HEK293 (cell line): Measurements from ENCODE around the gene WDR82.

Source experiments
- CTCF ChIA-PET: fragments of 350-600 bp; formaldehyde crosslinking; extraction: SDS; loops from one replicate; lab custom pipeline; 2021; ENCODE audit warnings: antibody characterized with exemption; lab: Yijun Ruan, JAX
- POLR2A ChIA-PET: fragments of 300-600 bp; formaldehyde crosslinking; extraction: SDS; loops from one replicate; lab custom pipeline; 2020; ENCODE audit warnings: antibody characterized with exemption, inconsistent platforms; lab: Yijun Ruan, JAX
- H3K27ac ChIP-seq: fragments of 200-500 bp; sonication (Bioruptor generic); 2 replicates; pipeline ENCODE4 v1.5.1; 2014; ENCODE audit warnings: low read depth, low read length, control low read depth, inconsistent platforms; ENCODE audit errors: extremely low read depth
- H3K36me3 ChIP-seq, 2 experiments: fragments of 200-500 bp in 1 of 2; sonication (Bioruptor generic) in 1 of 2; 1 replicate in 1 of 2; 2 replicates in 1 of 2; pipeline ENCODE4 v1.5.1; 2014 to 2017; ENCODE audit warnings: inconsistent platforms in 2 of 2, low read length in 2 of 2; ENCODE audit not compliant: control insufficient read depth in 2 of 2, insufficient read depth in 1 of 2
- H3K4me1 ChIP-seq: fragments of 200-500 bp; sonication (Bioruptor generic); 2 replicates; pipeline ENCODE4 v1.5.1; 2014; ENCODE audit warnings: mild to moderate bottlenecking, low read length, inconsistent platforms; ENCODE audit not compliant: control insufficient read depth, insufficient read depth
- H3K4me3 ChIP-seq: 2 replicates; pipeline ENCODE4 v1.5.1; 2011; ENCODE audit warnings: low read depth, mild to moderate bottlenecking, control low read depth, low read length, moderate library complexity
- H3K9me3 ChIP-seq: fragments of 200-500 bp; sonication (Bioruptor generic); 2 replicates; pipeline ENCODE4 v1.5.1; 2014; ENCODE audit warnings: low read depth, low read length, inconsistent platforms; ENCODE audit not compliant: control insufficient read depth, insufficient read depth
- EGR2 ChIP-seq: fragments of 450-650 bp; formaldehyde crosslinking; IDR thresholded peaks from 2 replicates; pipeline ENCODE4 v1.5.1; 2016; ENCODE audit warnings: low read depth, missing biosample characterization, missing genetic modification characterization
- FEZF1 ChIP-seq: fragments of 450-650 bp; formaldehyde crosslinking; IDR thresholded peaks from 2 replicates; pipeline ENCODE4 v1.5.1; 2016; ENCODE audit warnings: missing biosample characterization, missing genetic modification characterization
- IKZF3 ChIP-seq: fragments of 450-650 bp; IDR thresholded peaks from 2 replicates; pipeline ENCODE4 v1.5.0; 2018; ENCODE audit warnings: missing biosample characterization, mild to moderate bottlenecking, missing genetic modification characterization, moderate library complexity
- KLF16 ChIP-seq: fragments of 450-650 bp; formaldehyde crosslinking; IDR thresholded peaks from 2 replicates; pipeline ENCODE4 v1.5.1; 2017; ENCODE audit warnings: missing biosample characterization, missing genetic modification characterization
- ZBTB48 ChIP-seq: fragments of 450-650 bp; formaldehyde crosslinking; IDR thresholded peaks from 2 replicates; pipeline ENCODE4 v1.5.1; 2016; ENCODE audit warnings: missing biosample characterization, missing genetic modification characterization
- ZFP3 ChIP-seq: fragments of 450-650 bp; formaldehyde crosslinking; IDR thresholded peaks from 2 replicates; pipeline ENCODE4 v1.5.1; 2016; ENCODE audit warnings: low read depth, missing biosample characterization, missing genetic modification characterization
- ZNF133 ChIP-seq: fragments of 450-650 bp; formaldehyde crosslinking; IDR thresholded peaks from 2 replicates; pipeline ENCODE4 v1.5.1; 2016; ENCODE audit warnings: missing biosample characterization, missing genetic modification characterization
- ZNF16 ChIP-seq: fragments of 450-650 bp; formaldehyde crosslinking; IDR thresholded peaks from 2 replicates; pipeline ENCODE4 v1.5.1; 2016; ENCODE audit warnings: low read depth, missing biosample characterization, missing genetic modification characterization
- ZNF19 ChIP-seq: fragments of 450-650 bp; formaldehyde crosslinking; IDR thresholded peaks from 2 replicates; pipeline ENCODE4; 2016; ENCODE audit warnings: missing biosample characterization, missing genetic modification characterization, low read depth
- ZNF24 ChIP-seq: fragments of 450-650 bp; formaldehyde crosslinking; IDR thresholded peaks from 2 replicates; pipeline ENCODE4 v1.5.1; 2016; ENCODE audit warnings: missing biosample characterization, missing genetic modification characterization
- ZNF248 ChIP-seq: fragments of 450-650 bp; formaldehyde crosslinking; IDR thresholded peaks from 2 replicates; pipeline ENCODE4 v1.5.1; 2017; ENCODE audit warnings: missing biosample characterization, missing genetic modification characterization
- ZNF324 ChIP-seq: fragments of 450-650 bp; formaldehyde crosslinking; IDR thresholded peaks from 2 replicates; pipeline ENCODE4 v1.5.1; 2016; ENCODE audit warnings: missing biosample characterization, missing genetic modification characterization
- ZNF404 ChIP-seq: fragments of 450-650 bp; formaldehyde crosslinking; IDR thresholded peaks from 2 replicates; pipeline ENCODE4 v1.5.1; 2017; ENCODE audit warnings: missing biosample characterization, missing genetic modification characterization
- ZNF501 ChIP-seq: fragments of 450-650 bp; formaldehyde crosslinking; IDR thresholded peaks from 2 replicates; pipeline ENCODE4 v1.5.1; 2016; ENCODE audit warnings: missing biosample characterization, missing genetic modification characterization
- ZNF660 ChIP-seq: fragments of 450-650 bp; IDR thresholded peaks from 2 replicates; pipeline ENCODE4 v1.5.1; 2018; ENCODE audit warnings: missing biosample characterization, mild to moderate bottlenecking, missing genetic modification characterization
- ZNF664 ChIP-seq: fragments of 450-650 bp; formaldehyde crosslinking; IDR thresholded peaks from 2 replicates; pipeline ENCODE4 v1.5.1; 2016; ENCODE audit warnings: missing biosample characterization, missing genetic modification characterization
- ZNF677 ChIP-seq: fragments of 450-650 bp; IDR thresholded peaks from 2 replicates; pipeline ENCODE4 v1.5.0; 2018; ENCODE audit warnings: missing biosample characterization, mild to moderate bottlenecking, missing genetic modification characterization, moderate library complexity
- ZNF707 ChIP-seq: fragments of 450-650 bp; formaldehyde crosslinking; IDR thresholded peaks from 2 replicates; pipeline ENCODE4 v1.5.1; 2016; ENCODE audit warnings: missing biosample characterization, missing genetic modification characterization
- ZNF76 ChIP-seq: fragments of 450-650 bp; formaldehyde crosslinking; IDR thresholded peaks from 2 replicates; pipeline ENCODE4; 2016; ENCODE audit warnings: low read depth, missing biosample characterization, missing genetic modification characterization, borderline replicate concordance
- ZNF830 ChIP-seq: fragments of 450-650 bp; IDR thresholded peaks from 2 replicates; pipeline ENCODE4 v1.5.0; 2018; ENCODE audit warnings: missing biosample characterization, missing genetic modification characterization, low read depth, mild to moderate bottlenecking, moderate library complexity
- ZNF837 ChIP-seq: fragments of 450-650 bp; formaldehyde crosslinking; IDR thresholded peaks from 2 replicates; pipeline ENCODE4 v1.5.1; 2016; ENCODE audit warnings: missing biosample characterization, missing genetic modification characterization
- ZXDB ChIP-seq: fragments of 450-650 bp; formaldehyde crosslinking; IDR thresholded peaks from 2 replicates; pipeline ENCODE4 v1.5.1; 2016; ENCODE audit warnings: missing biosample characterization, missing genetic modification characterization
- TF ChIP-seq, protein P1 (sequence below): fragments of 450-650 bp; formaldehyde crosslinking; IDR thresholded peaks from 2 replicates; pipeline ENCODE4 v1.5.1; 2017; ENCODE audit warnings: missing biosample characterization, mild to moderate bottlenecking, missing genetic modification characterization, moderate library complexity
- TF ChIP-seq, protein P2 (sequence below): fragments of 450-650 bp; formaldehyde crosslinking; IDR thresholded peaks from 2 replicates; pipeline ENCODE4 v1.5.1; 2016; ENCODE audit warnings: missing biosample characterization, missing genetic modification characterization
- TF ChIP-seq, protein P3 (sequence below): fragments of 450-650 bp; formaldehyde crosslinking; IDR thresholded peaks from 2 replicates; pipeline ENCODE4 v1.5.1; 2016; ENCODE audit warnings: missing biosample characterization, missing genetic modification characterization
- TF ChIP-seq, protein P4 (sequence below): fragments of 450-650 bp; formaldehyde crosslinking; IDR thresholded peaks from 2 replicates; pipeline ENCODE4 v1.5.1; 2016; ENCODE audit warnings: missing biosample characterization, missing genetic modification characterization
- TF ChIP-seq, protein P5 (sequence below): fragments of 450-650 bp; IDR thresholded peaks from 2 replicates; pipeline ENCODE4 v1.5.1; 2018; ENCODE audit warnings: missing biosample characterization, mild to moderate bottlenecking, missing genetic modification characterization

Gene WDR82

DNA sequence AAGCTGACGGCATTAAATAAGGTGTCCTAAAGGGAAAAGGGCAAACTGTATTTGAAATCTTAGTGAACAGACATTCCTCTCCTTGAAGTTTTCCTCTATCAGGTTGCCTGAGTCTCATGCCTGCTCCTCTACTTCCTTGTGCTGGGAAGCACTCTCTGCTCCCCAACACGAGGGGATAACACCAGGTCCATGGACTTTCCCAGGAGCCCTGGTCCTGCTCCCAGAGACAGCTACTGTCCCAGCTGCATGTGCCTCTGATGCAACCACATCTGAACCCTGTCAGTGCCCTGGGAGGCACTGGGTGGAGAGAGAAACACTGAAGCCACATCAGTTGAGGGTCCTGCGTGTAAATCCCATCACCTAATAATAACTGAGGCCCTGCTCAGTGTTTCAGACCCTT lies 60.4 kb downstream of the WDR82 start:
- POLR2A ChIA-PET: no interaction called here
- H3K36me3 ChIP-seq: peaks cover 0 to 30% of the 10 kb centered on the region in 2 experiments; a peak in 2 of 3 replicates
- no peak overlapping the region for H3K4me3 ChIP-seq
- CTCF ChIA-PET: interaction anchor here (1.2 to 8.1 kb wide), 3 partner anchors 9 to 122 kb away, joined by 3 to 95 read pairs (median 4); no protein-coding TSS in a partner anchor
- H3K9me3 ChIP-seq: no peaks in the 10 kb centered on the region
- TF ChIP-seq ZBTB48 (tag by site-specific recombination): no peak
- TF ChIP-seq ZNF677: no peak
- TF ChIP-seq, protein P1, sequence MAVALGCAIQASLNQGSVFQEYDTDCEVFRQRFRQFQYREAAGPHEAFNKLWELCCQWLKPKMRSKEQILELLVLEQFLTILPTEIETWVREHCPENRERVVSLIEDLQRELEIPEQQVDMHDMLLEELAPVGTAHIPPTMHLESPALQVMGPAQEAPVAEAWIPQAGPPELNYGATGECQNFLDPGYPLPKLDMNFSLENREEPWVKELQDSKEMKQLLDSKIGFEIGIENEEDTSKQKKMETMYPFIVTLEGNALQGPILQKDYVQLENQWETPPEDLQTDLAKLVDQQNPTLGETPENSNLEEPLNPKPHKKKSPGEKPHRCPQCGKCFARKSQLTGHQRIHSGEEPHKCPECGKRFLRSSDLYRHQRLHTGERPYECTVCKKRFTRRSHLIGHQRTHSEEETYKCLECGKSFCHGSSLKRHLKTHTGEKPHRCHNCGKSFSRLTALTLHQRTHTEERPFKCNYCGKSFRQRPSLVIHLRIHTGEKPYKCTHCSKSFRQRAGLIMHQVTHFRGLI (tag by site-specific recombination): no peak
- no peak for TF ChIP-seq ZXDB
- TF ChIP-seq ZNF830 (tag by site-specific recombination): no peak
- TF ChIP-seq, protein P2, sequence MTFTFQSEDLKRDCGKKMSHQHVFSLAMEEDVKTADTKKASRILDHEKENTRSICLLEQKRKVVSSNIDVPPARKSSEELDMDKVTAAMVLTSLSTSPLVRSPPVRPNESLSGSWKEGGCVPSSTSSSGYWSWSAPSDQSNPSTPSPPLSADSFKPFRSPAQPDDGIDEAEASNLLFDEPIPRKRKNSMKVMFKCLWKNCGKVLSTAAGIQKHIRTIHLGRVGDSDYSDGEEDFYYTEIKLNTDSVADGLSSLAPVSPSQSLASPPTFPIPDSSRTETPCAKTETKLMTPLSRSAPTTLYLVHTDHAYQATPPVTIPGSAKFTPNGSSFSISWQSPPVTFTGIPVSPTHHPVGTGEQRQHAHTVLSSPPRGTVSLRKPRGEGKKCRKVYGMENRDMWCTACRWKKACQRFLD (tag by site-specific recombination): no peak
- no peak for TF ChIP-seq KLF16 (tag by site-specific recombination)
- TF ChIP-seq, protein P3, sequence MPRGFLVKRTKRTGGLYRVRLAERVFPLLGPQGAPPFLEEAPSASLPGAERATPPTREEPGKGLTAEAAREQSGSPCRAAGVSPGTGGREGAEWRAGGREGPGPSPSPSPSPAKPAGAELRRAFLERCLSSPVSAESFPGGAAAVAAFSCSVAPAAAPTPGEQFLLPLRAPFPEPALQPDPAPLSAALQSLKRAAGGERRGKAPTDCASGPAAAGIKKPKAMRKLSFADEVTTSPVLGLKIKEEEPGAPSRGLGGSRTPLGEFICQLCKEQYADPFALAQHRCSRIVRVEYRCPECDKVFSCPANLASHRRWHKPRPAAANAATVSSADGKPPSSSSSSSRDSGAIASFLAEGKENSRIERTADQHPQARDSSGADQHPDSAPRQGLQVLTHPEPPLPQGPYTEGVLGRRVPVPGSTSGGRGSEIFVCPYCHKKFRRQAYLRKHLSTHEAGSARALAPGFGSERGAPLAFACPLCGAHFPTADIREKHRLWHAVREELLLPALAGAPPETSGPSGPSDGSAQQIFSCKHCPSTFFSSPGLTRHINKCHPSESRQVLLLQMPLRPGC (tag by site-specific recombination): no peak
- TF ChIP-seq ZNF76 (tag by site-specific recombination): no peak
- TF ChIP-seq, protein P4, sequence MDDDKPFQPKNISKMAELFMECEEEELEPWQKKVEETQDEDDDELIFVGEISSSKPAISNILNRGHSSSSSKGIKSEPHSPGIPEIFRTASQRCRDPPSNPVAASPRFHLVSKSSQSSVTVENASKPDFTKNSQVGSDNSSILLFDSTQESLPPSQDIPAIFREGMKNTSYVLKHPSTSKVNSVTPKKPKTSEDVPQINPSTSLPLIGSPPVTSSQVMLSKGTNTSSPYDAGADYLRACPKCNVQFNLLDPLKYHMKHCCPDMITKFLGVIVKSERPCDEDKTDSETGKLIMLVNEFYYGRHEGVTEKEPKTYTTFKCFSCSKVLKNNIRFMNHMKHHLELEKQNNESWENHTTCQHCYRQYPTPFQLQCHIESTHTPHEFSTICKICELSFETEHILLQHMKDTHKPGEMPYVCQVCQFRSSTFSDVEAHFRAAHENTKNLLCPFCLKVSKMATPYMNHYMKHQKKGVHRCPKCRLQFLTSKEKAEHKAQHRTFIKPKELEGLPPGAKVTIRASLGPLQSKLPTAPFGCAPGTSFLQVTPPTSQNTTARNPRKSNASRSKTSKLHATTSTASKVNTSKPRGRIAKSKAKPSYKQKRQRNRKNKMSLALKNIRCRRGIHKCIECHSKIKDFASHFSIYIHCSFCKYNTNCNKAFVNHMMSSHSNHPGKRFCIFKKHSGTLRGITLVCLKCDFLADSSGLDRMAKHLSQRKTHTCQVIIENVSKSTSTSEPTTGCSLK (tag by site-specific recombination): no peak
- TF ChIP-seq FEZF1 (tag by site-specific recombination): no peak
- H3K4me1 ChIP-seq: no peaks in the 10 kb centered on the region
- H3K27ac ChIP-seq: no peak overlapping the region

DNA sequence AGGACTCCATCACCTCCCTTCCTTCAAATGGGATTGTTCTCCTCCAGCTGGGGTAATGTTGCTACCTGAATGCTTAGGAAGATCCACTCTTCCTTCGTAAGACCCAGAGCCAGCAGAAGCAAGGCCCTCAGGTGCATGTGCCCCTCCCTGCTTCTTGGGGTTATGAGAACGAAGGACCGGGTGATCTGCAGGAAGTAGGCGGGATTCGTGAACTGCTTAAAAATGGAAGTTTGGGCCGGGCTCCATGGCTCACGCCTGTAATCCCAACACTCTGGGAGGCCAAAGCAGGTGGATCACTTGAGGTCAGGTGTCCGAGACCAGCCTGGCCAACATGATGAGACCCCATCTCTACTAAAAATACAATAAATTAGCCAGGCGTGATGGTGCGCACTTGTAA lies 61.0 kb downstream of the WDR82 start:
- Histone ChIP-seq H3K4me1 (no peaks in the 10 kb centered on the region), H3K9me3 (no peaks in the 10 kb centered on the region), H3K27ac (no peak overlapping the region), H3K36me3 (peaks cover 3 to 37% of the 10 kb centered on the region in 2 experiments; a peak in 2 of 3 replicates), H3K4me3 (no peak overlapping the region)
- no peak for TF ChIP-seq ZNF404 (tag by site-specific recombination)
- no peak for TF ChIP-seq ZNF707 (tag by site-specific recombination)
- TF ChIP-seq, protein P5, sequence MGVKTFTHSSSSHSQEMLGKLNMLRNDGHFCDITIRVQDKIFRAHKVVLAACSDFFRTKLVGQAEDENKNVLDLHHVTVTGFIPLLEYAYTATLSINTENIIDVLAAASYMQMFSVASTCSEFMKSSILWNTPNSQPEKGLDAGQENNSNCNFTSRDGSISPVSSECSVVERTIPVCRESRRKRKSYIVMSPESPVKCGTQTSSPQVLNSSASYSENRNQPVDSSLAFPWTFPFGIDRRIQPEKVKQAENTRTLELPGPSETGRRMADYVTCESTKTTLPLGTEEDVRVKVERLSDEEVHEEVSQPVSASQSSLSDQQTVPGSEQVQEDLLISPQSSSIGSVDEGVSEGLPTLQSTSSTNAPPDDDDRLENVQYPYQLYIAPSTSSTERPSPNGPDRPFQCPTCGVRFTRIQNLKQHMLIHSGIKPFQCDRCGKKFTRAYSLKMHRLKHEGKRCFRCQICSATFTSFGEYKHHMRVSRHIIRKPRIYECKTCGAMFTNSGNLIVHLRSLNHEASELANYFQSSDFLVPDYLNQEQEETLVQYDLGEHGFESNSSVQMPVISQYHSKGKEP (tag by site-specific recombination): no peak
- TF ChIP-seq ZNF664 (tag by site-specific recombination): no peak
- no peak for TF ChIP-seq ZNF16 (tag by site-specific recombination)
- TF ChIP-seq IKZF3 (tag by site-specific recombination): no peak
- no peak for TF ChIP-seq ZFP3 (tag by site-specific recombination)
- no peak for TF ChIP-seq ZNF133 (tag by site-specific recombination)
- no peak for TF ChIP-seq ZNF501
- no peak for TF ChIP-seq ZNF24 (tag by site-specific recombination)
- no peak for TF ChIP-seq ZNF837 (tag by site-specific recombination)
- no peak for TF ChIP-seq ZNF660 (tag by site-specific recombination)
- TF ChIP-seq ZNF19: no peak
- no peak for TF ChIP-seq ZNF324 (tag by site-specific recombination)
- no peak for TF ChIP-seq ZNF76 (tag by site-specific recombination)
- no peak for TF ChIP-seq EGR2 (tag by site-specific recombination)
- no peak for TF ChIP-seq ZNF248 (tag by site-specific recombination)
- ChIA-PET POLR2A (interaction anchor here (1.2 kb wide), 1 partner anchor 63 kb away, joined by 4 read pairs; the partner anchor contains the start of gene POC1A), CTCF (interaction anchor here (1.2 to 1.5 kb wide), 2 partner anchors 12 to 122 kb away, joined by 4 read pairs; no protein-coding TSS in a partner anchor)
